Measurements from ENCODE around the gene CAMK2A. TPM values are rescaled to one million over a fixed set of nuclear protein-coding genes. Genes with fewer than 3 reads are reported as not detected.

CAMK2A gene
- total RNA-seq, 1 donor from 2014 or later = 1.1 TPM

GRCh38 chr5:150302301-150303069, 12.9 kb upstream of the CAMK2A start, which contains the start of gene ARSI:
ARSI (minus strand) TSS chr5:150302905; CDS start chr5:150302373, 532 bp downstream.
- peak; percentile 60 for DNase-seq (ENCODE audit: low spot score)
- H3K36me3 Mint-ChIP-seq (ENCODE audit: low read depth, unreplicated experiment) = no peaks in the 10 kb centered on the region
- H3K27ac Mint-ChIP-seq (ENCODE audit: unreplicated experiment) = no peak within 1 kb of the TSS
- no peaks in the 10 kb centered on the region for H3K9me3 Mint-ChIP-seq (ENCODE audit: unreplicated experiment)
- peaks cover 3% of the 10 kb centered on the region for H3K27me3 Mint-ChIP-seq (ENCODE audit: unreplicated experiment)
- H3K4me3 Mint-ChIP-seq (ENCODE audit: unreplicated experiment) = peak within 1 kb of the TSS; percentile 80
- H3K4me1 Mint-ChIP-seq (ENCODE audit: unreplicated experiment) = peaks cover 20% of the 10 kb centered on the region
- TF ChIP-seq CTCF (IDR thresholded peaks at IDR 0.05; ENCODE audit: unreplicated experiment) = peak; percentile 27

GRCh38 chr5:150301901-150302300, 12.3 kb upstream of the CAMK2A start:
- no peaks in the 10 kb centered on the region for H3K36me3 Mint-ChIP-seq (ENCODE audit: low read depth, unreplicated experiment)
- no peaks in the 10 kb centered on the region for H3K9me3 Mint-ChIP-seq (ENCODE audit: unreplicated experiment)
- H3K4me3 Mint-ChIP-seq (ENCODE audit: unreplicated experiment) = peak overlapping the region; percentile 80
- H3K27ac Mint-ChIP-seq (ENCODE audit: unreplicated experiment) = no peak overlapping the region
- H3K4me1 Mint-ChIP-seq (ENCODE audit: unreplicated experiment) = peaks cover 20% of the 10 kb centered on the region
- peaks cover 3% of the 10 kb centered on the region for H3K27me3 Mint-ChIP-seq (ENCODE audit: unreplicated experiment)
- no peak for TF ChIP-seq CTCF (IDR thresholded peaks at IDR 0.05; ENCODE audit: unreplicated experiment)
- no peak for DNase-seq (ENCODE audit: low spot score)

GRCh38 chr5:150301170-150301505, 11.6 kb upstream of the CAMK2A start:
- no peaks in the 10 kb centered on the region for H3K36me3 Mint-ChIP-seq (ENCODE audit: low read depth, unreplicated experiment)
- no peak for TF ChIP-seq CTCF (IDR thresholded peaks at IDR 0.05; ENCODE audit: unreplicated experiment)
- peaks cover 3% of the 10 kb centered on the region for H3K27me3 Mint-ChIP-seq (ENCODE audit: unreplicated experiment)
- no peak for DNase-seq (ENCODE audit: low spot score)
- H3K4me3 Mint-ChIP-seq (ENCODE audit: unreplicated experiment) = no peak overlapping the region
- no peaks in the 10 kb centered on the region for H3K9me3 Mint-ChIP-seq (ENCODE audit: unreplicated experiment)
- H3K27ac Mint-ChIP-seq (ENCODE audit: unreplicated experiment) = no peak overlapping the region
- peaks cover 20% of the 10 kb centered on the region for H3K4me1 Mint-ChIP-seq (ENCODE audit: unreplicated experiment)

GRCh38 chr5:150300496-150301169, 11.1 kb upstream of the CAMK2A start:
- no peaks in the 10 kb centered on the region for H3K9me3 Mint-ChIP-seq (ENCODE audit: unreplicated experiment)
- DNase-seq (ENCODE audit: low spot score) = no peak
- H3K36me3 Mint-ChIP-seq (ENCODE audit: low read depth, unreplicated experiment) = no peaks in the 10 kb centered on the region
- no peak for TF ChIP-seq CTCF (IDR thresholded peaks at IDR 0.05; ENCODE audit: unreplicated experiment)
- peaks cover 3% of the 10 kb centered on the region for H3K27me3 Mint-ChIP-seq (ENCODE audit: unreplicated experiment)
- H3K4me1 Mint-ChIP-seq (ENCODE audit: unreplicated experiment) = peaks cover 20% of the 10 kb centered on the region
- no peak overlapping the region for H3K4me3 Mint-ChIP-seq (ENCODE audit: unreplicated experiment)
- H3K27ac Mint-ChIP-seq (ENCODE audit: unreplicated experiment) = no peak overlapping the region
